ENCODE results near the gene HP1BP3. TPM values are rescaled to one million over a fixed set of nuclear protein-coding genes. Genes with fewer than 3 reads are reported as not detected.

HP1BP3 gene
- total RNA-seq, 1 experiment from 2014 or later: 263 TPM

DNA sequence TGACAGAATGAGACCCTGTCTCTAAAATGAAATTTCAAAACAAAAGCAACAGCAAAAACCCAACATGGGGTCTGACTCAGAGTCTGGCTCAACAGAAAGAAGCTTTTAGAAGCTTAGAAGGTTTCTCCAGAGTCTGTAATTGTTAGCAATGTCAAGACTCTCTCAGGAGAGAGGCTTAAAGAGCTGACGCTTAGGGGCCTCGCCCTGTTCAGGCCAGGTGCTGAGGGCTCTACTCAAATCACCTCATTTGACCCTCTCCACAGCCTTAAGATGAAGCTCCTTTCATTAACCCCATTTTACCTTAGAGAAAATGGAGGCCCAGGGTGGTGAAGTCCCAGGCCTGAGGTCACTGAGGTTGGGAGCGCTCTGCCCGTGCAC is 64.0 kb downstream of the HP1BP3 start:
- DNase-seq (ENCODE audit: low read depth, low spot score) (no peak), ATAC-seq (no peak)
- no peak overlapping the region for H3K4me3 ChIP-seq (ENCODE audit: low read depth in 2 of 2, low read length in 2 of 2)
- ChIA-PET POLR2A (interaction anchor here (0.5 kb wide), 1 partner anchor 130 kb away, joined by 3 read pairs; no protein-coding TSS in a partner anchor), CTCF (no interaction called here)
- H3K27me3 ChIP-seq (ENCODE audit: control insufficient read depth, insufficient read depth, low read length): no peaks in the 10 kb centered on the region
- no TSS peak for BruUV-seq (replicated peaks)
- H3K27ac ChIP-seq (ENCODE audit: low read length): no peak overlapping the region
- H3K4me1 ChIP-seq (ENCODE audit: control insufficient read depth, insufficient read depth, low read length): peaks cover 2% of the 10 kb centered on the region; the same call in 1 of the 2 replicates
- in situ Hi-C loops (cut with HindIII; ENCODE audit: low pct_unique_long_range_greater_than_20kb, low sequenced_read_pairs): no loop called here
- H3K36me3 ChIP-seq (ENCODE audit: control insufficient read depth, insufficient read depth, low read length): no peaks in the 10 kb centered on the region
- TF ChIP-seq, protein P1, sequence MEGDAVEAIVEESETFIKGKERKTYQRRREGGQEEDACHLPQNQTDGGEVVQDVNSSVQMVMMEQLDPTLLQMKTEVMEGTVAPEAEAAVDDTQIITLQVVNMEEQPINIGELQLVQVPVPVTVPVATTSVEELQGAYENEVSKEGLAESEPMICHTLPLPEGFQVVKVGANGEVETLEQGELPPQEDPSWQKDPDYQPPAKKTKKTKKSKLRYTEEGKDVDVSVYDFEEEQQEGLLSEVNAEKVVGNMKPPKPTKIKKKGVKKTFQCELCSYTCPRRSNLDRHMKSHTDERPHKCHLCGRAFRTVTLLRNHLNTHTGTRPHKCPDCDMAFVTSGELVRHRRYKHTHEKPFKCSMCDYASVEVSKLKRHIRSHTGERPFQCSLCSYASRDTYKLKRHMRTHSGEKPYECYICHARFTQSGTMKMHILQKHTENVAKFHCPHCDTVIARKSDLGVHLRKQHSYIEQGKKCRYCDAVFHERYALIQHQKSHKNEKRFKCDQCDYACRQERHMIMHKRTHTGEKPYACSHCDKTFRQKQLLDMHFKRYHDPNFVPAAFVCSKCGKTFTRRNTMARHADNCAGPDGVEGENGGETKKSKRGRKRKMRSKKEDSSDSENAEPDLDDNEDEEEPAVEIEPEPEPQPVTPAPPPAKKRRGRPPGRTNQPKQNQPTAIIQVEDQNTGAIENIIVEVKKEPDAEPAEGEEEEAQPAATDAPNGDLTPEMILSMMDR (IDR thresholded peaks at IDR 0.05): no peak
- no peaks in the 10 kb centered on the region for H3K9me3 ChIP-seq (ENCODE audit: control insufficient read depth, insufficient read depth, low read depth, low read length)
- intact Hi-C loops (cut with micrococcal nuclease; ENCODE audit: unreplicated experiment): no loop called here

DNA sequence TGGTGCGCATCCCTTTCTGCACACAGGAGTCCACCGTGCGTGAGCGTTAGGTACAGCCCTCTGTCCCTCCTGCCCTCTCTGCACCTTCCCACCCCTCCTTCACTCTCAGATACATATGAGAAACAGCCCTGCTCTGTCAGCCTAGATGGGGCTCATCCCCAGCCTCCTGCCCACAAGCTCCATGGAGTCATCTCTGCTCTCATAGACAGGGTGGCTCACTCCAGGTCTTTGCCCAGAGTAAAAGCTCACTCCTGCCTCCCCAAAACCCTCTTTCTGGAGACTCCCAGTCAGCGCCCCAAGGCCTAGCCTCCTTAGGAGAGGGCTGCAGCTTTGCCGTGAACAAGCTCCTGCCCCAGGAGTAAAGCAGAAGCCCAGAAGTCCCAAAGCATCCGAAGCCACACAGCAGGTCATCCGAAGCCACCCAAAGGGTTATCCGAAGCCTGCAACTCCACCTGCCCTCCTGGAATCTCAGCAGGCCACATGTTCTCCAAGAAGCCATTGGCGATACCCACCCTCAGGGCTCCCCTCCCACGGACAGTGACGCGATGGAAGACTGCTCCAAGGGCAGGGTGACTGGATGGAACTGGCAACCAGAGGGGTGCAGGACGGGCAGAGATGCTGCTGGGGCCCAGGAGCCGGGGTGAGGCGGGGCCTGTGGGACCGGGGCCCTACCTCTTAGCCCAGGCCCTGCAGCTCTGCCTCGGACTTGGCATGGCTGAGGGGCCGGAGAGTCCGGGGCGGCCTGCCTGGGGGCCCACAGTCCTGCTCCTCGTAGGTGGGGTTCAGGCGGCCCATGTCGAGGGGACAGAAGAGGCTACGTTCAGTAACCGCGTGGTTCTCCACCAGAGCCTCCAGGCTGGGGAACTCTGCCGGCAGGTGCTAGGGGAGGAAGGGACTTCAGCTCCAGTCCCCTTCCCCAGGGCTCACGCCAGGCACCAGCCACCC is 65.7 kb downstream of the HP1BP3 start:
- Histone ChIP-seq H3K27ac (ENCODE audit: low read length) (no peak overlapping the region), H3K9me3 (ENCODE audit: control insufficient read depth, insufficient read depth, low read depth, low read length) (no peaks in the 10 kb centered on the region), H3K4me1 (ENCODE audit: control insufficient read depth, insufficient read depth, low read length) (peaks cover 3% of the 10 kb centered on the region; the same call in 1 of the 2 replicates), H3K27me3 (ENCODE audit: control insufficient read depth, insufficient read depth, low read length) (no peaks in the 10 kb centered on the region), H3K36me3 (ENCODE audit: control insufficient read depth, insufficient read depth, low read length) (no peaks in the 10 kb centered on the region), H3K4me3 (ENCODE audit: low read depth in 2 of 2, low read length in 2 of 2) (no peak overlapping the region)
- DNase-seq (ENCODE audit: low read depth, low spot score) (no peak), ATAC-seq (no peak)
- ChIA-PET POLR2A (interaction anchor here (0.7 kb wide), 1 partner anchor 52 kb away, joined by 4 read pairs; no protein-coding TSS in a partner anchor), CTCF (no interaction called here)
- in situ Hi-C loops (cut with HindIII; ENCODE audit: low pct_unique_long_range_greater_than_20kb, low sequenced_read_pairs): no loop called here
- no TSS peak for BruUV-seq (replicated peaks)
- TF ChIP-seq SIN3A (IDR thresholded peaks at IDR 0.05; ENCODE audit: borderline replicate concordance, insufficient read depth, low read depth, low read length): no peak
- no peak for TF ChIP-seq POLR2AphosphoS5 (IDR thresholded peaks at IDR 0.05; ENCODE audit: low read depth, low read length)
- TF ChIP-seq, protein P2, sequence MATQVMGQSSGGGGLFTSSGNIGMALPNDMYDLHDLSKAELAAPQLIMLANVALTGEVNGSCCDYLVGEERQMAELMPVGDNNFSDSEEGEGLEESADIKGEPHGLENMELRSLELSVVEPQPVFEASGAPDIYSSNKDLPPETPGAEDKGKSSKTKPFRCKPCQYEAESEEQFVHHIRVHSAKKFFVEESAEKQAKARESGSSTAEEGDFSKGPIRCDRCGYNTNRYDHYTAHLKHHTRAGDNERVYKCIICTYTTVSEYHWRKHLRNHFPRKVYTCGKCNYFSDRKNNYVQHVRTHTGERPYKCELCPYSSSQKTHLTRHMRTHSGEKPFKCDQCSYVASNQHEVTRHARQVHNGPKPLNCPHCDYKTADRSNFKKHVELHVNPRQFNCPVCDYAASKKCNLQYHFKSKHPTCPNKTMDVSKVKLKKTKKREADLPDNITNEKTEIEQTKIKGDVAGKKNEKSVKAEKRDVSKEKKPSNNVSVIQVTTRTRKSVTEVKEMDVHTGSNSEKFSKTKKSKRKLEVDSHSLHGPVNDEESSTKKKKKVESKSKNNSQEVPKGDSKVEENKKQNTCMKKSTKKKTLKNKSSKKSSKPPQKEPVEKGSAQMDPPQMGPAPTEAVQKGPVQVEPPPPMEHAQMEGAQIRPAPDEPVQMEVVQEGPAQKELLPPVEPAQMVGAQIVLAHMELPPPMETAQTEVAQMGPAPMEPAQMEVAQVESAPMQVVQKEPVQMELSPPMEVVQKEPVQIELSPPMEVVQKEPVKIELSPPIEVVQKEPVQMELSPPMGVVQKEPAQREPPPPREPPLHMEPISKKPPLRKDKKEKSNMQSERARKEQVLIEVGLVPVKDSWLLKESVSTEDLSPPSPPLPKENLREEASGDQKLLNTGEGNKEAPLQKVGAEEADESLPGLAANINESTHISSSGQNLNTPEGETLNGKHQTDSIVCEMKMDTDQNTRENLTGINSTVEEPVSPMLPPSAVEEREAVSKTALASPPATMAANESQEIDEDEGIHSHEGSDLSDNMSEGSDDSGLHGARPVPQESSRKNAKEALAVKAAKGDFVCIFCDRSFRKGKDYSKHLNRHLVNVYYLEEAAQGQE (IDR thresholded peaks at IDR 0.05; ENCODE audit: insufficient read depth in 1 of 2, low read depth in 2 of 2, low read length in 1 of 2): no peak
- intact Hi-C loops (cut with micrococcal nuclease; ENCODE audit: unreplicated experiment): no loop called here

DNA sequence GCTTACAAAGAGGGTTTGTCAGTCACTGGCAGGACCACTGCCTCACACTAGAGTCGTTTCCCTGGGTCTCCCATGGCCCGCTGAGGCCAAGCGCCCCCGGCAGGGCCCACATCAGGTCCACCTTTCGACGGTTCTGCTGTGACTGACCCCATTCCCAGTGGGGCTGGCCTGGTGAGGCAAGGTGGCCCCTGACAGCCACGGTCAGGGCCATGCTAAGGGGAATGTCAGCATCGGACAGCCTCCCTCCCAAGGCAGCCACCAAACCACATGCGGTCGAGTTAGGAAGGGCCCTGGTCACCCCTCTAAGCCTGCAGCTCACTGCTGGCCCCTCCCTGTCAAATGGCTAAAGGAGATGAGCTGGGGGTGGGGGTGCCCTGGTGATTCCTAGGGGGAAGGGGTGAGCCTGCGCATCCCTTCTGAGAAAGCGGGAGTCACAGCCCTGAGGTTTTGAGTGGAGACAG is 66.4 kb downstream of the HP1BP3 start:
- Histone ChIP-seq H3K27me3 (ENCODE audit: control insufficient read depth, insufficient read depth, low read length) (no peaks in the 10 kb centered on the region), H3K9me3 (ENCODE audit: control insufficient read depth, insufficient read depth, low read depth, low read length) (no peaks in the 10 kb centered on the region), H3K27ac (ENCODE audit: low read length) (no peak overlapping the region), H3K4me3 (ENCODE audit: low read depth in 2 of 2, low read length in 2 of 2) (no peak overlapping the region), H3K36me3 (ENCODE audit: control insufficient read depth, insufficient read depth, low read length) (no peaks in the 10 kb centered on the region), H3K4me1 (ENCODE audit: control insufficient read depth, insufficient read depth, low read length) (peaks cover 3% of the 10 kb centered on the region; the same call in 1 of the 2 replicates)
- ChIA-PET CTCF (no interaction called here), POLR2A (interaction anchor here (0.7 kb wide), 1 partner anchor 51 kb away, joined by 4 read pairs; no protein-coding TSS in a partner anchor)
- DNase-seq (ENCODE audit: low read depth, low spot score) (no peak), ATAC-seq (no peak)
- in situ Hi-C loops (cut with HindIII; ENCODE audit: low pct_unique_long_range_greater_than_20kb, low sequenced_read_pairs) (no loop called here), intact Hi-C loops (cut with micrococcal nuclease; ENCODE audit: unreplicated experiment) (no loop called here)
- TF ChIP-seq, protein P2 (IDR thresholded peaks at IDR 0.05; ENCODE audit: insufficient read depth in 1 of 2, low read depth in 2 of 2, low read length in 1 of 2): no peak
- TF ChIP-seq POLR2AphosphoS5 (IDR thresholded peaks at IDR 0.05; ENCODE audit: low read depth, low read length) (no peak), TCF7L2 (IDR thresholded peaks at IDR 0.05; ENCODE audit: low read depth, low read length) (no peak), SIN3A (IDR thresholded peaks at IDR 0.05; ENCODE audit: borderline replicate concordance, insufficient read depth, low read depth, low read length) (no peak)
- TF ChIP-seq, protein P1 (IDR thresholded peaks at IDR 0.05): no peak
- no TSS peak for BruUV-seq (replicated peaks)

Measured in Panc1 (cell line).